SJSA1 (cell line): ENCODE results near the gene HBD. TPM values are rescaled to one million over a fixed set of nuclear protein-coding genes. Genes with fewer than 3 reads are reported as not detected.

ENCODE experiments used
- total RNA-seq: library from RNA; depleted of rRNA; stranded (reverse); fragments of >200 nt; shearing (Covaris generic); gene quantifications from 2 replicates; pipeline ENCODE4 v1.2.3, GENCODE V29; 2014; rRNA removed

Gene HBD
- total RNA-seq, 1 experiment from 2014 or later: not detected

Other genes starting within 250 kb of the HBD start
- gene OR51L1, start 239.6 kb downstream of the HBD start, total RNA-seq: not detected in 2 replicates
- gene OR52J3, start 188.0 kb downstream of the HBD start, total RNA-seq: not detected in 2 replicates
- gene OR52E2, start 174.9 kb downstream of the HBD start, total RNA-seq: not detected in 2 replicates
- not detected in 2 replicates for gene OR52E1, start 164.9 kb downstream of the HBD start, total RNA-seq
- gene OR52A5, start 96.1 kb downstream of the HBD start, total RNA-seq: not detected in 2 replicates
- gene OR52A1, start 79.7 kb downstream of the HBD start, total RNA-seq: under 0.01 TPM in 1 of 2 replicates, not detected in the other
- not detected in 2 replicates for gene OR51V1, start 33.8 kb downstream of the HBD start, total RNA-seq
- gene HBB, start 7.4 kb downstream of the HBD start, total RNA-seq: not detected in 2 replicates
- not detected in 2 replicates for gene HBG1, start 15.4 kb upstream of the HBD start, total RNA-seq
- not detected in 2 replicates for gene HBG2, start 20.3 kb upstream of the HBD start, total RNA-seq
- gene HBE1, start 35.5 kb upstream of the HBD start, total RNA-seq: not detected in 2 replicates
- gene OR51B4, start 67.5 kb upstream of the HBD start, total RNA-seq: not detected in 2 replicates
- not detected in 2 replicates for gene OR51B2, start 89.8 kb upstream of the HBD start, total RNA-seq
- 0.39 TPM in 1 of 2 replicates, not detected in the other for gene OR51B5, start 109.0 kb upstream of the HBD start, total RNA-seq
- gene OR51B6, start 117.0 kb upstream of the HBD start, total RNA-seq: not detected in 2 replicates
- not detected in 2 replicates for gene OR51M1, start 149.3 kb upstream of the HBD start, total RNA-seq
- gene OR51Q1, start 187.6 kb upstream of the HBD start, total RNA-seq: not detected in 2 replicates
- gene OR51I1, start 207.0 kb upstream of the HBD start, total RNA-seq: not detected in 2 replicates
- gene OR51I2, start 214.8 kb upstream of the HBD start, total RNA-seq: not detected in 2 replicates